Muscle layer of duodenum (tissue), 2 donors: Measurements from ENCODE around the gene CDHR4.
"Not testable (repeated sequence)": the region's sequence is repeated elsewhere in the genome, so short reads cannot be mapped to it uniquely, and the experiment has no call there.

Source experiments
- H3K27ac ChIP-seq: one replicate; pipeline ENCODE4 v1.7.0; 2013; ENCODE audit warnings: mild to moderate bottlenecking, low read length
- H3K27me3 ChIP-seq: one replicate; pipeline ENCODE4 v1.7.0; 2013; ENCODE audit warnings: low read depth, mild to moderate bottlenecking, control low read depth, low read length
- H3K36me3 ChIP-seq, 2 donors: one replicate each; pipeline ENCODE4 v1.7.0; 2013; ENCODE audit warnings: low read length in 2 of 2, control low read depth in 1 of 2, mild to moderate bottlenecking in 1 of 2; ENCODE audit not compliant: insufficient read depth in 2 of 2, control insufficient read depth in 1 of 2
- H3K4me1 ChIP-seq, 2 donors: one replicate each; pipeline ENCODE4 v1.7.0; 2013; ENCODE audit warnings: low read length in 2 of 2, mild to moderate bottlenecking in 2 of 2, control low read depth in 1 of 2, moderate library complexity in 1 of 2; ENCODE audit not compliant: insufficient read depth in 2 of 2, control insufficient read depth in 1 of 2
- H3K4me3 ChIP-seq, 2 donors: one replicate each; pipeline ENCODE4 v1.7.0; 2013; ENCODE audit warnings: low read length in 2 of 2, low read depth in 1 of 2, mild to moderate bottlenecking in 1 of 2
- H3K9me3 ChIP-seq, 2 donors: one replicate each; pipeline ENCODE4 v1.7.0; 2013; ENCODE audit warnings: low read length in 2 of 2, control low read depth in 1 of 2, mild to moderate bottlenecking in 1 of 2; ENCODE audit not compliant: control insufficient read depth in 1 of 2
- donor health status: healthy.

The CDHR4 gene

DNA sequence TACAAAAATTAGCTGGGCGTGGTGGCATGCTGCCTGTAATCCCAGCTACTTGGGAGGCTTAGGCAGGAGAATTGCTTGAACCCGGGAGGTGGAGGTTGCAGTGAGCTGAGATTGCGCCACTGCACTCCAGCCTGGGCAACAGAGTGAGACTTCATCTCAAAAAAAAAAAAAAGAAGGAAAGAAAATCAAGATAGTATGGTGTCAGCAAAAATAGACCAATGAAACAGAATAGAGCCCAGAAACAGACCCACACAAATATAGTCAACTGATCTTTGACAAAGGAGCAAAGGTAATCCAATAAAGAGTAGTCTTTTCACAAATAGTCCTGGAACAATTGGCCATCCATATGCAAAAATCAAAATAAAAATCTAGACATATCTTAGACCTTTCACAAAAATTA, 23.5 kb upstream of the CDHR4 start:
- not testable (repeated sequence) for H3K27ac ChIP-seq, H3K36me3 ChIP-seq, H3K27me3 ChIP-seq, H3K4me1 ChIP-seq, H3K9me3 ChIP-seq, H3K4me3 ChIP-seq

DNA sequence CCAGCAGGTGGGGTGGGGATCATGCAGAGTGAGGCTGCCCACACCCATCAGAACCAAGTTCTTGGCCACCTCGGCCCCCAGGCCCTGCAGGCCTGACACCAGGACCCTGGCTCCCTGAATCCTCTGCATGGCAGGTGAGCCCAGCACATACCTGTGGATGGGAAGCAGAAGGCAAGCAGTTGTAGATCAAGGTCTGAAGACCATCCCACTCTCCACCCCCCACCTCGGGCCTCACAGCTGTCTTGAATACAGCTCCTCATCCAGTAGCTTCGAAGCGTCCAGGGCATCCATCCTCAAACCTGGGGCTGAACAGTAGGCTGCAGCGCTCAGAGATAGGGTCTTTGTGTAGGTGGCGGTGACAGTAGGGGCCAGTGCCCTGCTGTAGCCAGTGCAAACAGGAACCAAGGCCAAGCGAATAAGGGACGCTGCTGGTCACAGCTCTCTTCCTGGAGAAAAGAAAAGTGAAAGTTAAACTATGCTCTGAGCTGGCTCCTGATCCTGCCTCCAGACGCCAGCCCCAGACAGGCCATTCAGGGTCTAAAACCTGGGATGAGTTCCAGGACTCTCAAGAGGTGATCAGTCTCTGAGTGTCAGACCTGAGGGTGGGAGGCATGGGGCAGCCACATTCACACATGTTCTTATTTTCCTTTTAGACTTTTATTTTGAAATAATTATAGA, 14.0 kb upstream of the CDHR4 start, which contains the start of gene UBA7:
Gene UBA7, minus strand, starts transcription at position 457 of the 678 bp plus-strand sequence. Its CDS starts 166 bp downstream, at position 291.
- Histone ChIP-seq H3K9me3 (no peaks in the 10 kb centered on the region), H3K4me3 (peak within 1 kb of the TSS; percentile 79 to 89), H3K4me1 (peaks cover 7 to 27% of the 10 kb centered on the region in 2 donors), H3K27me3 (no peaks in the 10 kb centered on the region), H3K36me3 (peaks cover 24 to 31% of the 10 kb centered on the region in 2 donors), H3K27ac (peak within 1 kb of the TSS; percentile 87)

DNA sequence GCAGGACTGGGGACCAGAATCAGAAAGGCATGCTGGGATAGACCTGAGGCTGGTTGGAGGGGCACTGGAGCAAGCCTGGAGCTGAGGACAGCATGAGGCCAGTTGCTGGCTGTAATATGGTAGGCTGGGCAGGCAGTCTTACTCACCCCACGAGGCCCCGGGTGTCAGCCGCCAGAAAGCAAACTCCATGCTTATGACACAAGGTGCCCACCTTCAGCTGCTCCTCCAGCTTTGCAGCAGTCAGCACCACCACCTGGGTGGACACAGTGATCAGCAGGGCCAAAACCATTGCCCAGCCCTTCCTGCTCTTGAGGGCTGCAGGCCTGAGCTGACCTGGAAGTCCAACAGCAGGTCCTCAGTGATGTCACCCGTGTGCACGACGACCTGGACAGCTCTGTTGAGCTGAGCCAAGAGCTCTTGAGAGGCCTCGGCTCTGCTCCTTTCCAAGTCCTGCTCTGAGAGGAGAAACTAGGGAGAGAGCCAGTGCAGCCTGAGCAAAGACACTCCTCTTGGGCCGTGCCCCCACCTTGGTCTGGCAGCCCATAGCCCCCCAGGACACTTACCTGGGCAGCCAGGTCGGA, 13.3 kb upstream of the CDHR4 start:
- H3K36me3 ChIP-seq = peaks cover 28 to 35% of the 10 kb centered on the region in 2 donors
- H3K9me3 ChIP-seq = no peaks in the 10 kb centered on the region
- H3K4me3 ChIP-seq = peak overlapping the region; percentile 79 to 89
- no peaks in the 10 kb centered on the region for H3K27me3 ChIP-seq
- H3K27ac ChIP-seq = peak overlapping the region; percentile 87
- peaks cover 7 to 30% of the 10 kb centered on the region in 2 donors for H3K4me1 ChIP-seq

DNA sequence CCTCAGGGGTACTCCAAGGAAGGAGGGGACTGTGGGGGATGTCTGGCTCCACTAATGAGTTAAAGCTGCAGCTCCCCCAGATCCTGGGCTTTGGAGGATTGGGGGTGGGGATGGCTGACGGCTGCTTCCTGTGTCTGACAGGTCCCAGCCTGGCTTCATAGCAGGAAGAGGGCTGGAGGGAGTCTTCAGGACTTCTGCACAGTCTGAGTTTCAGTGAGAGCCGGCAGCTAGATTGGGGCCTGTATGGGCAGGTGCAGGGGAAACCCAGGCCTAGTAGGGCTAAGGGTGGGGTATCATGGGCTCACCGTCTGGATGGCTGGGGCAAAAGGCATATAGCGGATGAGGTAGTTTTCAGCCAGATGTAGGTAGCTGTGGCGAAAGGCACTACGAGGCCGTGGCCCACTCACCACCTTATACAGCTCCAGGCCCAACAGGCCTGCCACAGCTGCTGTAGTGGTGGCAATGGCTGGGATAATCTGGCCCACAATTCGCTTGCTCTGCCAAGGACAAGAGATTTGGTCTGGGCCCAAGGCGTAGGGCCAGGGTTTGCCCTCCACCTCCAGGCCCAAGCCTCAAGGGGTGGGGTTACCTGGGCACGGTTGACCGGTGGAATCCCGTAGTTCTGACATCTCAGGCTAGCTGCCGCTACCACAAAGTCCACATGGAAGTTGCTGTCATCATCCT, 7.9 kb upstream of the CDHR4 start:
- H3K4me1 ChIP-seq = peaks cover 10 to 61% of the 10 kb centered on the region in 2 donors
- H3K27ac ChIP-seq = no peak overlapping the region
- no peaks in the 10 kb centered on the region for H3K27me3 ChIP-seq
- no peaks in the 10 kb centered on the region for H3K9me3 ChIP-seq
- peaks cover 28 to 35% of the 10 kb centered on the region in 2 donors for H3K36me3 ChIP-seq
- no peak overlapping the region for H3K4me3 ChIP-seq

DNA sequence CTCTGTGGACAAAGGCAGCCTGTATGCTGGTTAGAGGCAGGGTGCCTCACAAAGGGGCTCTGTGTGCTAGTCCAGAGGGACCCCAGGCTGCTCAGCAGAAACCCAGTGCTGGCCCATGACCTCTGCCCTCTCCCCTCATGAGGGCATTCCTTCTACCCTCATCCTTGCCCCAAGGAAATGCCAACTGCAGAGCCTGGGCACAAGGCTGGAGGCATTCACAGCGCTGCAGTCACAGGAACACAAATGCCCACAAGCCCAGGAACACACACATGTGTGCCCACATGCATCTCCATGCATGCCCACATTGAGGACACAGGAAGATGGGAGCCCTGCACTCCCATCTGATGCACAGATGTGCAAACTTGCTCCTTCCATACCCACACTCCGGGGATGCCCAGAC, 7.2 kb upstream of the CDHR4 start:
- Histone ChIP-seq H3K4me3 (no peak overlapping the region), H3K27me3 (no peaks in the 10 kb centered on the region), H3K27ac (no peak overlapping the region), H3K9me3 (no peaks in the 10 kb centered on the region), H3K36me3 (peaks cover 28 to 35% of the 10 kb centered on the region in 2 donors), H3K4me1 (peaks cover 10 to 57% of the 10 kb centered on the region in 2 donors)

DNA sequence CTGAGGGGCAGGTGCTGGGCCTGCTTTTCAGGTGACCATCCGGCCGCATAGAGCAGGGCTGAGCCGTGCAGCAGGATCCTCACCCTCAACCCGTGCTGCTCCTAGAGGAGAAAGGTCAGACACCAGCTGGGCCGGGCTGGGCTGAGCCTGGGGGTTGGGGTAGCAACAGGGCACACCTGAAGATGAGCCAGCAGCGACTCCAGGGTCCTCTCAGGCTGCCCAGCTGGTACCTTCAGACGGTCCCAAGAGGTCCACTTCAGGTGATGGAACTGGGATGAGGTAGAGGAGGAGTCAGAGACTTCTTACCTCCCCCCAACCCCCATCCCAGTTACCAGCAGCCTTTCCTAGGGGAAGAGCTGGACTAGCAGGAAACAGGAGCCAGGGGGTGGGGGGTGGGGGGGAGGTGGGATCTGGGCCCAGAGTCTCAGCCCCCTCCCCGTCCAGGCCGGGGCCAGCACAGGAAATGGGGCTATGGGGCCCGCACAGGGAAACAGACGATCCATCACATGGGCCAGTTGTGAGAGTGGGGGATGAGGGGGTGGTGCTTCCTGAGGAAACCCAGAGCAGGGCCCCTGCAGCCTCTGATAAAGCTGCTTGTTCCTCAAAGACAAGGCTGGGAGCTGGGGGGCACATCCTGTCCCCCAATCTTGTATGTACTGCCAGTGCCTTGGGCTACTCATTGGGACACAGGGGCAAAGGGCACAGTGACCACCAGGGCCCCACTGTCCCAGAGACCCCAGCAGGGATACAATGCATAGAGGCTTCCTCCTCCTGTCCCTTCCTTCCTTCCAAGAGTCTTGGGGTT, 6.4 kb upstream of the CDHR4 start:
- H3K27ac ChIP-seq = peak overlapping the region; percentile 45

DNA sequence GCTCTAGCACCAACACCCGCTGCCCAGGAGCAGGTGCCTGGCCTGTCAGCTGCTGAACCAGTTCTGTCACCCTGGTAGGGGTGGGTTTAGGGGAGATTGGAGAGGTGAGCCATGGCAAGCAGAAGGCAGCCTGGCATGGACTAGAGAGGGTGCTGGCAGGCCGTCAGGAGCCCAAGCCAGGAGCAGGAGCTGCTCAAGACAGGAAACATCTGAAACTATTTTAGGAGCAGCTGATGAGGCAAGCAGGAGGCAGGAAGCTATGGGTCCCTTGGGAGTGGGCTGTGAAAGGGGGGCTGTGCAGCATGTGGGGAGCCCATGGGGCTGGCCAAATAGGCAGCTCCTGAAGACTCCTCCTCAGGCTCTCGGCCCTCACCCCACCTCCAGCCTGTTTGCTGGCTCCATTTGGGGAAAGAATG, 5.7 kb upstream of the CDHR4 start:
- Histone ChIP-seq H3K27ac (peak overlapping the region; percentile 45), H3K4me1 (peaks cover 10 to 57% of the 10 kb centered on the region in 2 donors), H3K36me3 (peaks cover 15 to 21% of the 10 kb centered on the region in 2 donors), H3K9me3 (no peaks in the 10 kb centered on the region), H3K4me3 (peak overlapping the region in 1 of 2 donors; percentile 87), H3K27me3 (no peaks in the 10 kb centered on the region)

More for the DNA sequence above, 6.4 kb upstream of the CDHR4 start:
- Histone ChIP-seq H3K36me3 (peaks cover 22 to 28% of the 10 kb centered on the region in 2 donors), H3K27me3 (no peaks in the 10 kb centered on the region), H3K9me3 (no peaks in the 10 kb centered on the region), H3K4me3 (peak overlapping the region in 1 of 2 donors; percentile 87), H3K4me1 (peaks cover 10 to 57% of the 10 kb centered on the region in 2 donors)

DNA sequence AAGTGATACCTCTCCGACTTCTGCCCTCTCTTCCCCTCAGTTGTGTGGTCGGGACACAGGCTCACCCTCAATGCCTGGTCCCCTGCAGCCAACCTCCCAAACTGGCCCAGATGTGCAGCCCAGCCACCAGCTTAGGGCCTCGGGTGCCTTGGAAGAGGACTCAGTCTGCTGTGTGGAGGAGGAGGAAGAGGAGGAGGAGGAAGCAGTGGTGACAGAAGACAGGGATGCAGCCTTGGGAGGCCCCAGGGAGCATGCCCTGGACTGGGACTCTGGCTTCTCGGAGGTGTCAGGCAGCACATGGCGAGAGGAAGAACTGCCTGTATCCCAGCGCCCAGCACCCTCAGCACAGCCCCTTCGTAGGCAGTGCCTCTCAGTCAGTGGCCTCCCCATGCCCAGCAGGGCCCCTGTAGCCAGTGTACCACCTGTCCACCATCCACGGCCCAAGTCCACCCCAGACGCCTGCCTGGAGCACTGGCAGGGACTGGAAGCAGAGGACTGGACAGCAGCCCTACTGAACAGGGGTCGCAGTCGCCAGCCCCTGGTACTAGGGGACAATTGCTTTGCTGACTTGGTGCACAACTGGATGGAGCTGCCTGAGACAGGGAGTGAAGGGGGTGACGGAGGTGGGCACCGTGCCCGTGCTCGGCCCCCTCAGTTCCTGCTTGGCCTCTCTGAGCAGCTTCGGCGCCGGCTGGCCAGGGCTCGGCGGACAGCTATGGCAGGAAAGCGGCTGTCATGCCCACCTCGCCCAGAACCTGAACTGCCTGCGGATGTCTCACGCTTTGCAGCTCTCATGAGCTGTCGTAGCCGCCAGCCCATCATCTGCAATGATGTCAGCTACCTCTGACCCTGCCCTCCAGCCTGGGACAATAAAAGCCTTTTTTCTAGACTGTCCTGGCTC, 4.7 kb upstream of the CDHR4 start:
- Histone ChIP-seq H3K36me3 (peaks cover 7 to 11% of the 10 kb centered on the region in 2 donors), H3K27ac (no peak overlapping the region), H3K4me1 (peaks cover 10 to 60% of the 10 kb centered on the region in 2 donors), H3K9me3 (no peaks in the 10 kb centered on the region), H3K4me3 (peak overlapping the region; percentile 55 to 87), H3K27me3 (no peaks in the 10 kb centered on the region)

DNA sequence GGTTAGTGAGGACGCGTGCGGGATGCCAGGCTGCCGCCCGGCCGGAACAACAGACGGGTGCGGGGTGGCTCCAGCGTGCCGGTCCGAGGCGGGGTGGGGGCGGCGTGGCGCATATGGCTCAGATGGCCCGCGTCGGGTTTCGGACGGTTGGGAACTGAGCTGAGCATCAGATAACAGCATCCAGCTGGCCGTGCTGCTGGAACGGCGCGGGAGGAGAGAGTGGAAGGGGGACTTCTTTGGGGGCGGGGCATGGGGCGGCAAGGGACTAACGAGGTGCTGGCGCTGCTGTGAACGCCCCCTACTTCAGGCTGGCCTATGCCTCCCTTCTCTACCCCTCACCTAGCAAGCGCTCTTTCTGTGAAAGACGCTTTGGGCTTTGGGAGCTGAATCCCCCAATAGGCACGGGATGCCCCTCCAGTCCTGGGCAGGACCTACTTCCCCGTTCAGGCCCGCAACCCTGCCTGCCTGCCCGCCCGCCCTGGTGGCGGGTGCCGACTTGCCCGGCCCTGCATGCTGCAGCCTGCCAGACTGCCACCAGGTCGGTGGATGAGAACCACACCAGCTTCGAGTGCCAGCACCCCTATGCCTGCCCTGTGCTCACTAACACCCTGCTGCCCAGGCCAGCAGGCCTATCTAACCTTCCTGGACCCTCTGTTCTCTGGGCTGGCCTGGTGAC, 3.9 kb upstream of the CDHR4 start:
- Histone ChIP-seq H3K4me1 (peaks cover 10 to 56% of the 10 kb centered on the region in 2 donors), H3K27ac (no peak overlapping the region), H3K27me3 (no peaks in the 10 kb centered on the region), H3K9me3 (no peaks in the 10 kb centered on the region), H3K36me3 (peaks cover 3 to 4% of the 10 kb centered on the region in 2 donors), H3K4me3 (peak overlapping the region; percentile 55 to 87)
